ENCODE measurements around the gene KRTAP9-4. TPM values are rescaled to one million over a fixed set of nuclear protein-coding genes. Genes with fewer than 3 reads are reported as not detected.
A peak's percentile ranks its signal among the peaks of the same experiment; 100 is the strongest.

The KRTAP9-4 gene
- total and polyA plus RNA-seq, 2 donors (not counting 3 experiments of a cell fraction or from before 2014, with no cell fraction given): not detected

DNA sequence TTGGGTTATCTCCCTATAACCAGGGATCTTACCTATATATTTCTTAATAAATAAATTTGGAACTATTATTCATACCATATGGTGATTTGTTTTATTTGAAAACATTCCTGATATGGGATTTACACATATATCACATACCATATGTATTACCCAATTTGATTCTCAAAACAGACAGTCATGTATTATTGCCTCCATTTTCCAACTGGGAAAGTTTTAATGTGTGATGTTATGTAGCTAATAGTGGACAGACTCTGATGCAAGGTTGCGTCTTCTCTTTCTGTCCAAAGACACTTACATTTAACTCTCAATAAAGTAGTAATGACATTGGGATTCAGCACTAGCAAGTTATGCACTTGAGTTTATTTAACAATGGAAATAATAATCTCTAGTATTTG is 6.8 kb downstream of the KRTAP9-4 start:
- H3K9me3 ChIP-seq (replicated peaks; ENCODE audit: control insufficient read depth, insufficient read depth, low read length): no peaks in the 10 kb centered on the region
- no peak overlapping the region for H3K9ac ChIP-seq (replicated peaks; ENCODE audit: extremely low read depth, insufficient read depth, low read length)
- FAIRE-seq: no peak
- H2AFZ ChIP-seq (ENCODE audit: low read depth, low read length): no peak overlapping the region
- no peaks in the 10 kb centered on the region for H4K20me1 ChIP-seq (replicated peaks; ENCODE audit: control insufficient read depth, extremely low read depth, insufficient read depth, low read length)
- no peaks in the 10 kb centered on the region for H3K9me1 ChIP-seq (replicated peaks; ENCODE audit: control insufficient read depth, extremely low read depth, insufficient read depth, low read length)
- no peak for DNase-seq (ENCODE audit: low read depth, low spot score)
- ChIA-PET POLR2A (no interaction called here), CTCF (no interaction called here)
- TF ChIP-seq JUN (IDR thresholded peaks at IDR 0.05; ENCODE audit: borderline replicate concordance, insufficient read depth, insufficient read length, low read depth) (no peak), GATA2 (IDR thresholded peaks at IDR 0.05; ENCODE audit: insufficient read depth, insufficient read length, low read depth, low read length) (no peak), FOS (IDR thresholded peaks at IDR 0.05; ENCODE audit: borderline replicate concordance, insufficient read depth, low read length) (no peak)
- H3K4me1 ChIP-seq (ENCODE audit: control insufficient read depth, extremely low read depth, insufficient read depth, low read length): no peaks in the 10 kb centered on the region
- no peak overlapping the region for H3K4me3 ChIP-seq (replicated peaks in 1 of 3; ENCODE audit: insufficient read depth in 1 of 3, low read depth in 1 of 3, low read length in 3 of 3)
- H3K79me2 ChIP-seq (ENCODE audit: control insufficient read depth, insufficient read depth, low read length): no peaks in the 10 kb centered on the region
- dilution Hi-C loops (cut with MboI; ENCODE audit: extremely low pct_ligation_motif_present, low sequenced_read_pairs) (no loop called here), intact Hi-C loops (cut with micrococcal nuclease) (no loop called here)
- H3K36me3 ChIP-seq (ENCODE audit: control insufficient read depth in 2 of 2, extremely low read depth in 1 of 2, insufficient read depth in 2 of 2, low read length in 2 of 2): no peaks in the 10 kb centered on the region
- H3K27ac ChIP-seq (ENCODE audit: insufficient read depth, low read depth, low read length): no peak overlapping the region
- H3K27me3 ChIP-seq (ENCODE audit: control insufficient read depth in 2 of 2, insufficient read depth in 2 of 2, low read length in 2 of 2): no peaks in the 10 kb centered on the region
- H3K4me2 ChIP-seq (ENCODE audit: insufficient read depth, low read length): no peak overlapping the region
- no TSS peak for BruUV-seq (replicated peaks)

GRCh38 chr17:41258406-41258805 is 8.9 kb downstream of the KRTAP9-4 start:
- H3K4me2 ChIP-seq (ENCODE audit: insufficient read depth, low read length): no peak overlapping the region
- H4K20me1 ChIP-seq (replicated peaks; ENCODE audit: control insufficient read depth, extremely low read depth, insufficient read depth, low read length): no peaks in the 10 kb centered on the region
- H3K9ac ChIP-seq (replicated peaks; ENCODE audit: extremely low read depth, insufficient read depth, low read length): no peak overlapping the region
- no peak for FAIRE-seq
- peak; percentile 0 for DNase-seq (ENCODE audit: low read depth, low spot score)
- H3K9me1 ChIP-seq (replicated peaks; ENCODE audit: control insufficient read depth, extremely low read depth, insufficient read depth, low read length): no peaks in the 10 kb centered on the region
- H3K27me3 ChIP-seq (ENCODE audit: control insufficient read depth in 2 of 2, insufficient read depth in 2 of 2, low read length in 2 of 2): no peaks in the 10 kb centered on the region
- intact Hi-C loops (cut with micrococcal nuclease): no loop called here
- no TSS peak for BruUV-seq (replicated peaks)
- H3K36me3 ChIP-seq (ENCODE audit: control insufficient read depth in 2 of 2, extremely low read depth in 1 of 2, insufficient read depth in 2 of 2, low read length in 2 of 2): no peaks in the 10 kb centered on the region
- H3K27ac ChIP-seq (ENCODE audit: insufficient read depth, low read depth, low read length): no peak overlapping the region
- ChIA-PET POLR2A (no interaction called here), CTCF (no interaction called here)
- TF ChIP-seq MYC (IDR thresholded peaks at IDR 0.05; ENCODE audit: low read depth, low read length): no peak
- TF ChIP-seq GATA2 (IDR thresholded peaks at IDR 0.05; ENCODE audit: insufficient read depth, insufficient read length, low read depth, low read length): no peak
- no peak for TF ChIP-seq POLR2A (IDR thresholded peaks at IDR 0.05; ENCODE audit: low read depth, low read length)
- TF ChIP-seq CTCF (IDR thresholded peaks at IDR 0.05; ENCODE audit: extremely low read depth in 1 of 2, insufficient read depth in 1 of 2, low read depth in 1 of 2, low read length in 2 of 2): no peak
- no peak for TF ChIP-seq FOS (IDR thresholded peaks at IDR 0.05; ENCODE audit: borderline replicate concordance, insufficient read depth, low read length)
- TF ChIP-seq JUN (IDR thresholded peaks at IDR 0.05; ENCODE audit: borderline replicate concordance, insufficient read depth, insufficient read length, low read depth): no peak
- no peak for TF ChIP-seq POLR2AphosphoS5 (IDR thresholded peaks at IDR 0.05; ENCODE audit: insufficient read depth, low read depth, low read length)
- TF ChIP-seq, protein P1, sequence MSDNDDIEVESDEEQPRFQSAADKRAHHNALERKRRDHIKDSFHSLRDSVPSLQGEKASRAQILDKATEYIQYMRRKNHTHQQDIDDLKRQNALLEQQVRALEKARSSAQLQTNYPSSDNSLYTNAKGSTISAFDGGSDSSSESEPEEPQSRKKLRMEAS (IDR thresholded peaks at IDR 0.05; ENCODE audit: insufficient read depth, insufficient read length): no peak
- no peak for TF ChIP-seq EZH2 (IDR thresholded peaks at IDR 0.05; ENCODE audit: borderline replicate concordance, low read depth, low read length, severe bottlenecking)
- dilution Hi-C loops (cut with MboI; ENCODE audit: extremely low pct_ligation_motif_present, low sequenced_read_pairs): no loop called here
- no peak overlapping the region for H2AFZ ChIP-seq (ENCODE audit: low read depth, low read length)
- H3K79me2 ChIP-seq (ENCODE audit: control insufficient read depth, insufficient read depth, low read length): no peaks in the 10 kb centered on the region
- H3K4me1 ChIP-seq (ENCODE audit: control insufficient read depth, extremely low read depth, insufficient read depth, low read length): no peaks in the 10 kb centered on the region
- no peaks in the 10 kb centered on the region for H3K9me3 ChIP-seq (replicated peaks; ENCODE audit: control insufficient read depth, insufficient read depth, low read length)
- no peak overlapping the region for H3K4me3 ChIP-seq (replicated peaks in 1 of 3; ENCODE audit: insufficient read depth in 1 of 3, low read depth in 1 of 3, low read length in 3 of 3)
